ENCODE data around the gene ISCA1. TPM values are rescaled to one million over a fixed set of nuclear protein-coding genes. Genes with fewer than 3 reads are reported as not detected.

Gene ISCA1
- total and polyA plus RNA-seq, 2 of the 8 experiments (the other 6 are each of a cell fraction or from before 2014, with no cell fraction given) = 35.0 to 40.0 TPM

- Histone ChIP-seq H3K79me1 (ENCODE audit: low read depth, low read length) (no peaks in the 10 kb centered on the region), H2BK5ac (ENCODE audit: low read depth, low read length) (no peak overlapping the region), H3K9me3 (ENCODE audit: insufficient read depth in 2 of 2, low read depth in 1 of 2, low read length in 1 of 2) (no peaks in the 10 kb centered on the region), H3K36me3 (ENCODE audit: control insufficient read depth in 2 of 4, insufficient read depth in 4 of 4, low read length in 3 of 4) (peaks cover 8 to 83% (median 40%) of the 10 kb centered on the region in 4 experiments), H3K4me3 (ENCODE audit: extremely low read depth in 1 of 4, insufficient read depth in 2 of 4, low read depth in 3 of 4, low read length in 4 of 4) (no peak overlapping the region), H3K23ac (ENCODE audit: insufficient read length) (no peak overlapping the region), H3K27ac (ENCODE audit: low read depth, low read length) (no peak overlapping the region), H3K23me2 (ENCODE audit: low read depth, low read length) (no peaks in the 10 kb centered on the region), H3K9ac (replicated peaks in 1 of 4; ENCODE audit: extremely low read depth in 1 of 4, low read depth in 3 of 4, low read length in 3 of 4) (no peak overlapping the region), H4K91ac (replicated peaks; ENCODE audit: insufficient read length, low read length) (no peak overlapping the region), H3K79me2 (ENCODE audit: control insufficient read depth in 1 of 2, insufficient read depth in 2 of 2, low read length in 2 of 2) (no peaks in the 10 kb centered on the region), H3K18ac (ENCODE audit: extremely low read depth, low read length) (no peak overlapping the region), H4K20me1 (replicated peaks in 1 of 2; ENCODE audit: control insufficient read depth in 1 of 2, insufficient read depth in 2 of 2, low read length in 2 of 2) (peaks cover 2 to 7% of the 10 kb centered on the region in 2 experiments), H2BK12ac (ENCODE audit: low read depth, low read length) (no peak overlapping the region), H2AFZ (ENCODE audit: low read length) (no peak overlapping the region), H2BK20ac (ENCODE audit: low read length) (no peak overlapping the region), H3K27me3 (replicated peaks in 1 of 4; ENCODE audit: control insufficient read depth in 3 of 4, extremely low read depth in 1 of 4, insufficient read depth in 3 of 4, low read length in 3 of 4) (no peaks in the 10 kb centered on the region), H3K14ac (ENCODE audit: insufficient read length) (no peak overlapping the region), H2AK5ac (ENCODE audit: low read depth, low read length) (no peak overlapping the region), H2BK15ac (ENCODE audit: low read length) (no peak overlapping the region), H3K4ac (replicated peaks; ENCODE audit: insufficient read length, low read depth, low read length) (no peak overlapping the region), H4K8ac (ENCODE audit: extremely low read depth, insufficient read depth, low read length) (no peak overlapping the region), H3K4me2 (ENCODE audit: insufficient read depth in 1 of 2, low read depth in 2 of 2, low read length in 2 of 2) (no peak overlapping the region), H3K4me1 (replicated peaks in 1 of 4; ENCODE audit: control insufficient read depth in 3 of 4, insufficient read depth in 4 of 4, low read length in 3 of 4) (peaks cover 0 to 7% (median 1%) of the 10 kb centered on the region in 4 experiments; a peak in 2 of 7 replicates), H4K5ac (ENCODE audit: insufficient read length, low read depth, low read length) (no peak overlapping the region), H2BK120ac (replicated peaks; ENCODE audit: low read depth, low read length) (no peak overlapping the region), H3K56ac (replicated peaks; ENCODE audit: insufficient read length, low read depth, low read length) (no peak overlapping the region)
- POLR2A ChIA-PET (ENCODE audit: partially characterized antibody) = no interaction called here
- DNase-seq (ENCODE audit: low read depth in 1 of 2, low spot score in 2 of 2) (no peak), FAIRE-seq (no peak)
- CTCF ChIA-PET (ENCODE audit: partially characterized antibody) = no interaction called here
- WGBS, 2 experiments (ENCODE audit: extremely low coverage in 1 of 2, insufficient coverage in 1 of 2, insufficient read length in 1 of 2, insufficient replicate concordance in 2 of 2, low coverage in 1 of 2, low lambda C conversion rate in 2 of 2, missing lambda C conversion rate in 1 of 2) = 85% methylated on average over 8 of the region's 8 CpGs; no CpG with 5 or more reads in 1 of the 2 experiments
- TF ChIP-seq RBBP5 (IDR thresholded peaks at IDR 0.05; ENCODE audit: borderline replicate concordance, low read depth, low read length) = no peak
- TF ChIP-seq E2F6 (IDR thresholded peaks at IDR 0.05) = no peak
- no peak for TF ChIP-seq EP300 (IDR thresholded peaks at IDR 0.05; ENCODE audit: borderline replicate concordance in 1 of 2, low read depth in 2 of 2, low read length in 2 of 2)
- no peak for TF ChIP-seq SAP30 (IDR thresholded peaks at IDR 0.05; ENCODE audit: insufficient read depth, insufficient replicate concordance, low read length)
- TF ChIP-seq TBP (IDR thresholded peaks at IDR 0.05; ENCODE audit: low read depth, low read length) = no peak
- no peak for TF ChIP-seq MAX (IDR thresholded peaks at IDR 0.05)
- TF ChIP-seq POLR2AphosphoS5 (IDR thresholded peaks at IDR 0.05; ENCODE audit: low read depth, low read length) = no peak
- TF ChIP-seq BACH1 (IDR thresholded peaks at IDR 0.05; ENCODE audit: low read length) = no peak
Observed at GRCh38 chr9:86322973-86323644, 40.8 kb upstream of the ISCA1 start.

All from H1 (cell line).